ENCODE results near the gene SCARF2.

The SCARF2 gene

GRCh38 chr22:20444325-20444724, 6.7 kb upstream of the SCARF2 start:
- no peak overlapping the region for H3K9ac ChIP-seq (ENCODE audit: low read depth, low read length)
- peaks cover 3% of the 10 kb centered on the region for H3K27me3 ChIP-seq (ENCODE audit: control insufficient read depth, insufficient read depth, low read length)
- H3K4me3 ChIP-seq (ENCODE audit: low read depth, low read length), result no peak overlapping the region
- H3K9me3 ChIP-seq (ENCODE audit: control insufficient read depth, insufficient read depth, low read length), result no peaks in the 10 kb centered on the region
- peaks cover 2% of the 10 kb centered on the region for H3K36me3 ChIP-seq (ENCODE audit: control insufficient read depth, insufficient read depth, low read length)
- H3K4me1 ChIP-seq (ENCODE audit: control insufficient read depth, insufficient read depth, low read length), result no peaks in the 10 kb centered on the region

DNA sequence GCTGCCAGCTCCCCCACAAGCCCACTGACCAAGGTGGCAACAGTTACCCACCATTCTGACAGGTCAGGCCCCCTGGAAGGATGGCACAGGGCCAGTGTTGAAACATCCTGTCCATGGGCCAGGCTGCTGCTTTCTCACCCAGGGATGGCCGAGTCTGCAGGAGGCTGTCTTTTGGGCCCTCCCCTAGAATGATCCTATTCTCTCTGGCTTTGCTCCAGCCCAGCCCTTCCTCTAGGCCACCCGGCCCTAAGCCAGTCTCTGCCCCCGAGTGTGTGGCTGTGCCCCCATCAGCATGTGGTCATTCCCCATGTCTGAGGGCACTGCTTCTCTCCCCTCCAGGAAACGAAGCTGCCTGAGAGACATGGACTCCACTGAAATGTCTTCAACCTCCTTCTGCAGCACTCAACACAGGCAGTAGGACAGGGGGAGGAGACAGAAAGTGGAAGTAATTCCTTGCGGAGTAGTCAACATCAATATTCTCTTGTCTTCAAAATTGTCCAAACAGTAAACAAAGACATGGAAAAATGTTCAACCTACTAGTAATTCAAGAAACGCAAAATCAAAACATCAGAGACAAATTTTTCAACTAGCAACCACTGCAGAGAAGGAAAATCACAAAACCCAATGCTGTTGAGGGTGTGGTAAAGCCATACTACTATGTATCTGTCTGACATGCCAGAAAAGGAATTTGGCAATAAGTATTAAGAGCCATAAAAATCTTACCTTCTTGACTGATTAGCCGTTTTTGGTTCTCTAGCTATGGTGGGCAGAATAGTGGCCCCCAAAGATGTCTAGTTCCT, 5.1 kb upstream of the SCARF2 start:
- Histone ChIP-seq H3K9me3 (ENCODE audit: control insufficient read depth, insufficient read depth, low read length) (no peaks in the 10 kb centered on the region), H3K4me1 (ENCODE audit: control insufficient read depth, insufficient read depth, low read length) (peaks cover 3% of the 10 kb centered on the region), H3K9ac (ENCODE audit: low read depth, low read length) (no peak overlapping the region), H3K36me3 (ENCODE audit: control insufficient read depth, insufficient read depth, low read length) (peaks cover 2% of the 10 kb centered on the region), H3K4me3 (ENCODE audit: low read depth, low read length) (no peak overlapping the region), H3K27me3 (ENCODE audit: control insufficient read depth, insufficient read depth, low read length) (peaks cover 17% of the 10 kb centered on the region)

DNA sequence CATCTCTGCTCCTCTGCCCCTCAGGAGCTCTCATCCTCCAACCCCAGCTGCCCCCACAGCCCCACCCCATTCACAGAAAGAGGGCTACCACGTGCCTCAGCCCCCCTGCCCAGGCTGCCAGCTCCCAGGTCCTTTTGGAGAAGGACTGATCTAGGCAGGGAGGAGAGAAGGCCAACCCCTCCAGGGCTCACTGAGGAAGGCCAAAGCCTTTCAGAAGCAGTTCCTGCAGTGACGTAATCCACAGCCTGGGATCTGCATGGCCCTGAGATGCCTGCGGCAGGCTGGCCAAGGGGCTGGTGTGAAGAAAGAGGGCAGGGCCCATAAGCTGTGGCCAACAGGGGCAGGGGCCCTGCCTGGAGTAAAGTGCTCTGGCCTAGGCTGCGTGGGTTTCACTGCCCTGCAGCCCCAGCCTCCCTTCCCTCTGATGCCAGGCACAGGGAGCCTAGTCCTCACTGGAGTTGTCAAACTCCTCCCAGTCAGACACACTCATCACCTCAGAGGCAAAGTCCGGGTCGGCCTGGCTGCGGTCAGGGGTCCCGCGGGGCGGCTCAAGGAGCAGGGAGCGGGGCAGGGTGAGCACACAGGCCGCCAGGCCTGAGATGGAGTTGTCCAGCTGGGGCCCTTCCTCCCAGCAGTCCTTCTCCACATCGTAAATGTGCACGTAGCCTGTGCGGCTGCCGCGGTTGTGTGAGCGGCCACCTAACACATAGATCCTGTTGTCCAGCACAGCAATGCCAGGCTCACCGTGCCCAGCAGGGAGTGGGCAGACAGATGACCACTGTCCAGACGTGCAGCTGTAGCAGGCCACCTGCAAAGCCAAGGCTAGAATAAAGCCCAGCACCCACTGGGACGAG, 4.2 kb upstream of the SCARF2 start:
- Histone ChIP-seq H3K4me3 (ENCODE audit: low read depth, low read length) (no peak overlapping the region), H3K4me1 (ENCODE audit: control insufficient read depth, insufficient read depth, low read length) (peaks cover 3% of the 10 kb centered on the region), H3K9me3 (ENCODE audit: control insufficient read depth, insufficient read depth, low read length) (no peaks in the 10 kb centered on the region), H3K9ac (ENCODE audit: low read depth, low read length) (no peak overlapping the region), H3K36me3 (ENCODE audit: control insufficient read depth, insufficient read depth, low read length) (peaks cover 2% of the 10 kb centered on the region), H3K27me3 (ENCODE audit: control insufficient read depth, insufficient read depth, low read length) (peaks cover 22% of the 10 kb centered on the region)

GRCh38 chr22:20440637-20441591, 3.3 kb upstream of the SCARF2 start:
- Histone ChIP-seq H3K27me3 (ENCODE audit: control insufficient read depth, insufficient read depth, low read length) (peaks cover 30% of the 10 kb centered on the region), H3K36me3 (ENCODE audit: control insufficient read depth, insufficient read depth, low read length) (peaks cover 2% of the 10 kb centered on the region), H3K9me3 (ENCODE audit: control insufficient read depth, insufficient read depth, low read length) (no peaks in the 10 kb centered on the region), H3K4me1 (ENCODE audit: control insufficient read depth, insufficient read depth, low read length) (peaks cover 3% of the 10 kb centered on the region), H3K9ac (ENCODE audit: low read depth, low read length) (no peak overlapping the region), H3K4me3 (ENCODE audit: low read depth, low read length) (no peak overlapping the region)

- Histone ChIP-seq H3K9ac (ENCODE audit: low read depth, low read length) (no peak overlapping the region), H3K4me3 (ENCODE audit: low read depth, low read length) (no peak overlapping the region), H3K27me3 (ENCODE audit: control insufficient read depth, insufficient read depth, low read length) (peaks cover 38% of the 10 kb centered on the region), H3K9me3 (ENCODE audit: control insufficient read depth, insufficient read depth, low read length) (no peaks in the 10 kb centered on the region), H3K36me3 (ENCODE audit: control insufficient read depth, insufficient read depth, low read length) (peaks cover 2% of the 10 kb centered on the region), H3K4me1 (ENCODE audit: control insufficient read depth, insufficient read depth, low read length) (peaks cover 3% of the 10 kb centered on the region)
Observed at GRCh38 chr22:20439928-20440575, 2.4 kb upstream of the SCARF2 start.

DNA sequence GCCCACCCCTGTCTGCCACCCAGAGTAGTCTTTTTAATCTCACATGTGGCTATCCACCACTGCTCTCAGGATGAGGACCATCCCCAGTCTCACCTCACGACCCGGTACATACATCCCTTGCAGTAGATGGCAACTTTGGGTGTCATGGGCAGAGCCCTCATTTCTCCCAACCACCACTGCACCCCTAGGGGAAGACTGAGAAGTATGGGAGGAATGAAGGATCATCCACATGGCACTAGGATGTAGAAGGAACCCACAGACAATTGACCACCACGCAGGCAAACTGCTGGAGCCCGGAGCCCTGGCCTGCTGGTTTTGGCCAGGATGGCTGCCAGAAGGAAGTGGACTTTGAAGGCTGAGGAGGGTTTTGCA, 1.9 kb upstream of the SCARF2 start:
- no peak overlapping the region for H3K4me3 ChIP-seq (ENCODE audit: low read depth, low read length)
- H3K9ac ChIP-seq (ENCODE audit: low read depth, low read length), result no peak overlapping the region
- H3K9me3 ChIP-seq (ENCODE audit: control insufficient read depth, insufficient read depth, low read length), result no peaks in the 10 kb centered on the region
- H3K36me3 ChIP-seq (ENCODE audit: control insufficient read depth, insufficient read depth, low read length), result peaks cover 2% of the 10 kb centered on the region
- H3K27me3 ChIP-seq (ENCODE audit: control insufficient read depth, insufficient read depth, low read length), result peaks cover 43% of the 10 kb centered on the region
- H3K4me1 ChIP-seq (ENCODE audit: control insufficient read depth, insufficient read depth, low read length), result peaks cover 3% of the 10 kb centered on the region

GRCh38 chr22:20438678-20439492, 1.3 kb upstream of the SCARF2 start:
- H3K9ac ChIP-seq (ENCODE audit: low read depth, low read length), result no peak overlapping the region
- peaks cover 2% of the 10 kb centered on the region for H3K36me3 ChIP-seq (ENCODE audit: control insufficient read depth, insufficient read depth, low read length)
- peaks cover 50% of the 10 kb centered on the region for H3K27me3 ChIP-seq (ENCODE audit: control insufficient read depth, insufficient read depth, low read length)
- H3K4me3 ChIP-seq (ENCODE audit: low read depth, low read length), result peak overlapping the region; percentile 60
- H3K9me3 ChIP-seq (ENCODE audit: control insufficient read depth, insufficient read depth, low read length), result no peaks in the 10 kb centered on the region
- H3K4me1 ChIP-seq (ENCODE audit: control insufficient read depth, insufficient read depth, low read length), result peaks cover 3% of the 10 kb centered on the region

DNA sequence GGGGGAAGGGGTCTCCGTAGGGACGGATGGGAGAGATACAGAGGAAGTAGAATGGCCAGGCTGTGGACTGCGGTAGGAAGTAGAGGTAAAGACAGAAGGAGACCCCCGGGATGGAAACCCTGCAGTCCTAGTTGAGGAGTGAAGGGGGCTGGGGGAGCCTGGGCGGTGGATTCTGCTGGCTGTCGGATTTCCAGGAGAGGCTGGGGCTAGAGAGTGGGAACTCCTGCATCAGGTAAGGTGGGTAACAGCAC, 727 bp upstream of the SCARF2 start:
- Histone ChIP-seq H3K4me3 (ENCODE audit: low read depth, low read length) (peak overlapping the region; percentile 60), H3K9me3 (ENCODE audit: control insufficient read depth, insufficient read depth, low read length) (no peaks in the 10 kb centered on the region), H3K36me3 (ENCODE audit: control insufficient read depth, insufficient read depth, low read length) (peaks cover 2% of the 10 kb centered on the region), H3K4me1 (ENCODE audit: control insufficient read depth, insufficient read depth, low read length) (peaks cover 3% of the 10 kb centered on the region), H3K27me3 (ENCODE audit: control insufficient read depth, insufficient read depth, low read length) (peaks cover 55% of the 10 kb centered on the region), H3K9ac (ENCODE audit: low read depth, low read length) (no peak overlapping the region)

GRCh38 chr22:20436768-20437612, 635 bp downstream of the SCARF2 start:
- Histone ChIP-seq H3K9ac (ENCODE audit: low read depth, low read length) (no peak overlapping the region), H3K9me3 (ENCODE audit: control insufficient read depth, insufficient read depth, low read length) (no peaks in the 10 kb centered on the region), H3K36me3 (ENCODE audit: control insufficient read depth, insufficient read depth, low read length) (no peaks in the 10 kb centered on the region), H3K27me3 (ENCODE audit: control insufficient read depth, insufficient read depth, low read length) (peaks cover 68% of the 10 kb centered on the region), H3K4me3 (ENCODE audit: low read depth, low read length) (peak overlapping the region; percentile 48), H3K4me1 (ENCODE audit: control insufficient read depth, insufficient read depth, low read length) (peaks cover 3% of the 10 kb centered on the region)

DNA sequence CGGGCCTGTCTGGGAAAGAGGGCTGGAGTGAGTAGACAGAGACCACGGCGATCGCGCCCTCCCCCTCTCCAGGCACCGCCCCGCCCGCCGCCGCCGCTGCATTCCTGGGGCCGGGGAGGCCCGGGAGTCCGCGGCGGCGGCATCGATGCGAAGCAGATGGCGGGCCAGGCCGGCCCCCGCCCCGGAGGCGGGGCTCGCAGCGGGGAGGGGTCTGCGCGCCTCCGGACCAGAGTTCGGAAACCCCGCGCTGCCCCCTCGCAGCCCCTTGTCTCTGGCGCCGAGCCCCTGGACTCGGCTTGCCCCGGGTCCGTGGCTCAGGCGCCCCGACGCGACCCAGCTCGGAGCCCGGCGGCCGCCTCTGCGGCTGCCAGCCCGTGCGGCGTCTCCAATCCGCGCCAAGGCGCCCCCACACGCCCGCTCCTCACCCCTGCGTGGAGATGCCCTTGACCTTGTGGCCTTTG, 1.3 kb downstream of the SCARF2 start:
- Histone ChIP-seq H3K4me1 (ENCODE audit: control insufficient read depth, insufficient read depth, low read length) (peaks cover 3% of the 10 kb centered on the region), H3K36me3 (ENCODE audit: control insufficient read depth, insufficient read depth, low read length) (no peaks in the 10 kb centered on the region), H3K4me3 (ENCODE audit: low read depth, low read length) (peak overlapping the region; percentile 48), H3K27me3 (ENCODE audit: control insufficient read depth, insufficient read depth, low read length) (peaks cover 73% of the 10 kb centered on the region), H3K9ac (ENCODE audit: low read depth, low read length) (no peak overlapping the region), H3K9me3 (ENCODE audit: control insufficient read depth, insufficient read depth, low read length) (no peaks in the 10 kb centered on the region)
